Esophagus squamous epithelium (tissue), 5 donors: Measurements from ENCODE around the gene ABCC5. TPM values are rescaled to one million over a fixed set of nuclear protein-coding genes. Genes with fewer than 3 reads are reported as not detected.
A peak's percentile ranks its signal among the peaks of the same experiment; 100 is the strongest.
"Not testable (repeated sequence)": the region's sequence is repeated elsewhere in the genome, so short reads cannot be mapped to it uniquely, and the experiment has no call there.

Experiments used
- DNase-seq: peaks from one replicate; lab custom pipeline; 2025; lab: John Stamatoyannopoulos, UW
- H3K27ac ChIP-seq, 4 donors: fragments of 200-600 bp; sonication (generic); one replicate each; pipeline ENCODE4 v1.5.1; 2016 to 2019; ENCODE audit warnings: mild to moderate bottlenecking in 1 of 4
- H3K27me3 ChIP-seq, 4 donors: fragments of 200-600 bp; sonication (generic); 1 replicate in 3 of 4; 2 replicates in 1 of 4; pipeline versions ENCODE4 v1.5.1 to v1.6.0; 2017 to 2021; ENCODE audit warnings: antibody characterized with exemption in 1 of 4
- H3K36me3 ChIP-seq, 3 donors: fragments of 200-600 bp; sonication (generic); one replicate each; pipeline ENCODE4 v1.5.1; 2016 to 2019
- H3K4me1 ChIP-seq, 3 donors: fragments of 200-600 bp; sonication (generic); one replicate each; pipeline ENCODE4 v1.5.1; 2017 to 2019
- H3K4me3 ChIP-seq, 4 donors: fragments of 200-600 bp; sonication (generic); 1 replicate in 3 of 4; 2 replicates in 1 of 4; pipeline ENCODE4 v1.5.1; 2016 to 2019; ENCODE audit warnings: mild to moderate bottlenecking in 2 of 4, moderate library complexity in 1 of 4
- H3K9me3 ChIP-seq, 3 donors: fragments of 200-600 bp; sonication (generic); one replicate each; pipeline ENCODE4 v1.5.1; 2016 to 2019
- CTCF ChIP-seq, 6 experiments: fragments of 450-650 bp in 4 of 6; fragments of 200-600 bp in 2 of 6; sonication (generic) in 2 of 6; IDR thresholded peaks; one replicate each; pipeline ENCODE4 v1.5.1; 2016 to 2019; ENCODE audit warnings: antibody characterized with exemption in 6 of 6, mild to moderate bottlenecking in 4 of 6, moderate library complexity in 4 of 6
- POLR2A ChIP-seq, 4 donors: fragments of 450-650 bp; IDR thresholded peaks; one replicate each; pipeline ENCODE4 v1.6.1; 2017; ENCODE audit warnings: antibody characterized with exemption in 4 of 4, mild to moderate bottlenecking in 4 of 4, moderate library complexity in 3 of 4
- WGBS, 2 donors: methylation state at CpG; one replicate each; pipeline ENCODE4 v1.1.5; 2018; 5-methylcytosine and 5-hydroxymethylcytosine counted together
- intact Hi-C: fragments of 100-400 bp; cut with DNase I; formaldehyde crosslinking; loops from one replicate; pipeline ENCODE4 v1.15.0; 2022
- total RNA-seq, 4 donors: library from RNA; depleted of rRNA; stranded (reverse); fragments of >200 nt; gene quantifications; one replicate each; pipeline ENCODE4 v1.1.0, GENCODE V29; 2016
- donor health status: DM: yes; HTN: yes; CAD: no.

Gene ABCC5
- total RNA-seq, 4 donors from 2014 or later: 34.3 to 50.2 (median 40.4) TPM

GRCh38 chr3:184039414-184039813 is 21.7 kb upstream of the ABCC5 start:
- H3K4me3 ChIP-seq: no peak overlapping the region
- H3K36me3 ChIP-seq: no peaks in the 10 kb centered on the region
- DNase-seq: no peak
- H3K4me1 ChIP-seq: peaks cover 0 to 17% (median 11%) of the 10 kb centered on the region in 3 donors
- H3K27ac ChIP-seq: peak overlapping the region; percentile 28 to 57 (median 50)
- no peaks in the 10 kb centered on the region for H3K9me3 ChIP-seq
- TF ChIP-seq CTCF (IDR thresholded peaks at IDR 0.05): no peak
- TF ChIP-seq POLR2A (IDR thresholded peaks at IDR 0.05): no peak
- 43 to 47% methylated on average over 5 of the region's 5 CpGs for WGBS, 2 donors
- peaks cover 0 to 73% (median 0%) of the 10 kb centered on the region in 4 donors for H3K27me3 ChIP-seq
- intact Hi-C loops: no loop called here

GRCh38 chr3:184038307-184038706 is 20.6 kb upstream of the ABCC5 start:
- H3K9me3 ChIP-seq, DNase-seq, intact Hi-C loops, H3K36me3 ChIP-seq, H3K4me3 ChIP-seq, H3K27ac ChIP-seq: not testable (repeated sequence)
- Histone ChIP-seq H3K4me1 (peaks cover 0 to 17% (median 11%) of the 10 kb centered on the region in 3 donors), H3K27me3 (peaks cover 0 to 79% (median 0%) of the 10 kb centered on the region in 4 donors)
- WGBS, 2 donors: 73 to 81% methylated on average over 8 of the region's 9 CpGs

DNA sequence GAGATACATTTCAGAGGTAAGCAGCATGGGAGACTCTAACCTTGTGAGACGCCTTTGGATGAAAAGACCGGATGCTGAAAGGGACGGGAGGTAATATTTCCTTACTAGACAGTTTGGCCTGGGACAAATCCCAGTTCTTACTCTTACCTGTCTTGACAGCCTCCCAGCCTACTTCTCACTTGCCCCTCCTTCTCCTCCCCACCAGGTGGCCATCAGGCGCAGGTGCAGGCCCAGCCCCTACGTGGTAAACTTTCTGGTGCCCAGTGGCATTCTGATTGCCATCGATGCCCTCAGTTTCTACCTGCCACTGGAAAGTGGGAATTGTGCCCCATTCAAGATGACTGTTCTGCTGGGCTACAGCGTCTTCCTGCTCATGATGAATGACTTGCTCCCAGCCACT is 20.1 kb upstream of the ABCC5 start:
- 74 to 84% methylated on average over 7 of the region's 7 CpGs for WGBS, 2 donors
- Histone ChIP-seq H3K36me3 (no peaks in the 10 kb centered on the region), H3K27ac (no peak overlapping the region), H3K4me1 (peaks cover 0 to 17% (median 11%) of the 10 kb centered on the region in 3 donors), H3K9me3 (no peaks in the 10 kb centered on the region), H3K27me3 (peaks cover 0 to 81% (median 0%) of the 10 kb centered on the region in 4 donors), H3K4me3 (no peak overlapping the region)
- DNase-seq: no peak
- intact Hi-C loops: no loop called here
- TF ChIP-seq POLR2A (IDR thresholded peaks at IDR 0.05) (no peak), CTCF (IDR thresholded peaks at IDR 0.05) (peak in 1 of 6 experiments; percentile 19)

- WGBS, 2 donors: 44 to 46% methylated on average over 4 of the region's 4 CpGs
- intact Hi-C loops: no loop called here
- H3K36me3 ChIP-seq: no peaks in the 10 kb centered on the region
- H3K27me3 ChIP-seq: peaks cover 0 to 60% (median 0%) of the 10 kb centered on the region in 4 donors
- peaks cover 0 to 8% (median 0%) of the 10 kb centered on the region in 3 donors for H3K4me1 ChIP-seq
- no peaks in the 10 kb centered on the region for H3K9me3 ChIP-seq
- TF ChIP-seq CTCF (IDR thresholded peaks at IDR 0.05): no peak
- no peak for TF ChIP-seq POLR2A (IDR thresholded peaks at IDR 0.05)
- no peak for DNase-seq
- H3K27ac ChIP-seq: no peak within 1 kb of the TSS
- no peak within 1 kb of the TSS for H3K4me3 ChIP-seq
Measured at GRCh38 chr3:184031187-184031792, 13.6 kb upstream of the ABCC5 start, which contains the start of gene HTR3D. Gene HTR3D (plus strand): TSS chr3:184031742. CDS start chr3:184031742, 0 bp downstream.

DNA sequence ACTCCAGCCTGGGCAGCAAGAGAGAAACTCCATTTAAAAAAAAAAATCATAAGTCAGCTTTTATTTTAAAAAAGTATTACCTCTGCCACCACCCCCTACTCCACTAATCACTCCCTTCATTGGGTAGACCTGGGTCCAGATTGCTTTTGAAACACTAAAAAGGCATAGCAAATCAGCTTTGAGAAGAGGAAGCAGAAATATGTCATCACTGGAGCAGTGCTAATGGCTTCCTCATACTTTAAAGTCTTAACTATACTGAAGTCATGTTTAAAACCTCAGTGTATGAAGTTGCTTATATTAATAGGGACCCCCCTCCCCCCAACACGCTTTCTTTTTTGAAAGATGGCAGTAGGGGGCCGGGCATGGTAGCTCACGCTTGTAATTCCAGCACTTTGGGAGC is 12.9 kb upstream of the ABCC5 start:
- Histone ChIP-seq H3K27me3 (peaks cover 0 to 56% (median 0%) of the 10 kb centered on the region in 4 donors), H3K4me3 (no peak overlapping the region), H3K4me1 (peaks cover 0 to 8% (median 0%) of the 10 kb centered on the region in 3 donors), H3K36me3 (no peaks in the 10 kb centered on the region), H3K27ac (no peak overlapping the region), H3K9me3 (no peaks in the 10 kb centered on the region)
- 88% methylated on average over 3 of the region's 3 CpGs; no CpG with 5 or more reads in 1 of the 2 donors for WGBS, 2 donors
- DNase-seq: no peak
- intact Hi-C loops: no loop called here
- TF ChIP-seq POLR2A (IDR thresholded peaks at IDR 0.05) (no peak), CTCF (IDR thresholded peaks at IDR 0.05) (no peak)
